Caco-2 (cell line): ENCODE results near the gene STAT3. TPM values are rescaled to one million over a fixed set of nuclear protein-coding genes. Genes with fewer than 3 reads are reported as not detected.
"Not testable (repeated sequence)": the region's sequence is repeated elsewhere in the genome, so short reads cannot be mapped to it uniquely, and the experiment has no call there.

ENCODE experiments used
- BruUV-seq: library from RNA; stranded (reverse); fragments of 400-500 nt; replicated peaks from 2 replicates; lab custom pipeline; 2021; lab: Mats Ljungman, UMichigan
- CTCF ChIA-PET: fragments of 300-600 bp; sonication (Branson Sonifier 250); formaldehyde crosslinking; loops from one replicate; lab custom pipeline; 2022; ENCODE audit warnings: antibody characterized with exemption; lab: Charles Lee
- POLR2A ChIA-PET: fragments of 300-600 bp; sonication (Branson Sonifier 250); formaldehyde crosslinking; loops from one replicate; lab custom pipeline; 2022; ENCODE audit warnings: antibody characterized with exemption; lab: Charles Lee
- DNase-seq, 2 experiments: peaks; one replicate each; pipeline versions ENCODE4 v3.0.0 to v3.0.0-alpha.2; 2020 to 2022
- H3K27me3 ChIP-seq: replicated peaks from 2 replicates; pipeline ENCODE4 v1.6.0; 2011; ENCODE audit warnings: low read length; ENCODE audit not compliant: control insufficient read depth, insufficient read depth
- H3K36me3 ChIP-seq: 2 replicates; pipeline ENCODE4 v1.5.1; 2011; ENCODE audit warnings: low read length; ENCODE audit not compliant: control insufficient read depth, insufficient read depth
- H3K4me1 ChIP-seq: fragments of 250-450 bp; sonication (Bioruptor Pico); 2 replicates; pipeline ENCODE4 v1.5.1; 2020; ENCODE audit warnings: mild to moderate bottlenecking
- H3K4me3 ChIP-seq: 2 replicates; pipeline ENCODE4 v1.5.1; 2011; ENCODE audit warnings: low read depth, mild to moderate bottlenecking, control low read depth, low read length
- H3K9me3 ChIP-seq: fragments of 250-450 bp; sonication (Bioruptor Pico); 2 replicates; pipeline ENCODE4 v1.5.1; 2020; ENCODE audit warnings: mild to moderate bottlenecking, moderate library complexity
- H3K27ac Mint-ChIP-seq: one replicate; pipeline ENCODE4 v1.8.0; 2022; ENCODE audit warnings: mixed read lengths; ENCODE audit not compliant: unreplicated experiment
- H3K27me3 Mint-ChIP-seq: one replicate; pipeline ENCODE4 v1.8.0; 2022; ENCODE audit warnings: mixed read lengths; ENCODE audit not compliant: insufficient read depth, unreplicated experiment
- H3K36me3 Mint-ChIP-seq: one replicate; pipeline ENCODE4 v1.8.0; 2022; ENCODE audit warnings: mild to moderate bottlenecking, mixed read lengths; ENCODE audit not compliant: insufficient read depth, unreplicated experiment
- H3K4me1 Mint-ChIP-seq: one replicate; pipeline ENCODE4 v1.8.0; 2022; ENCODE audit warnings: low read depth, mixed read lengths; ENCODE audit not compliant: unreplicated experiment
- H3K4me3 Mint-ChIP-seq: one replicate; pipeline ENCODE4 v1.8.0; 2022; ENCODE audit warnings: mild to moderate bottlenecking, moderate library complexity, mixed read lengths; ENCODE audit not compliant: unreplicated experiment
- H3K9me3 Mint-ChIP-seq: one replicate; pipeline ENCODE4 v1.8.0; 2022; ENCODE audit warnings: mixed read lengths; ENCODE audit not compliant: unreplicated experiment
- intact Hi-C: fragments of 100-400 bp; cut with micrococcal nuclease; formaldehyde crosslinking; loops from one replicate; pipeline ENCODE4 v1.10.0; 2022; ENCODE audit not compliant: unreplicated experiment
- total RNA-seq: library from RNA; stranded (reverse); gene quantifications from 2 replicates; pipeline ENCODE4 v1.2.3, GENCODE V29; 2022
- TF ChIP-seq, protein P1 (sequence below), 2 experiments: fragments of 200-600 bp in 1 of 2; IDR thresholded peaks; 1 replicate in 1 of 2; 2 replicates in 1 of 2; pipeline versions ENCODE4 v1.5.1 to v1.8.0; 2011 to 2022; ENCODE audit warnings: antibody characterized with exemption in 1 of 2, control low read depth in 1 of 2, inconsistent platforms in 1 of 2, low read depth in 1 of 2, low read length in 1 of 2, mild to moderate bottlenecking in 1 of 2, moderate library complexity in 1 of 2; ENCODE audit not compliant: insufficient read depth in 1 of 2, severe bottlenecking in 1 of 2, unreplicated experiment in 1 of 2

Gene STAT3
- total RNA-seq, 1 experiment from 2014 or later: 73.7 TPM

DNA sequence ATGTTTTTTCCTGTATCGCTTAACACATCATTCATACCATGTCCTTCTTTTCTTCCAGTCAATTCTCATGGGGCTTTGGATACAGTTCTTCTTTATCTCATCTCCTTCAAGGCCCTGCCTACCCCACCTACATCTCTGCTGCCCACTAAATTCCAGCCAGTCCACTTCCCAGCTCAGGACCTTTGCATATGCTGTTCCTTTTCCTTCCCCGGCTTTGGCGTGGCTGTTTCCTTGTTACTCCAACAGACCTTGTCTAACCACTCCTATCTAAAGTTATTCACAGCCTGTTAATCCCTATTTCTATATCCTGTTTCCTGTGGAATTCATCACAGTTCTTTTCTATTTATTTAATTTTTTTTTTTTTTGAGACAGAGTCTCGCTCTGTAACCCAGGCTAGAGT, 6.6 kb upstream of the STAT3 start:
- no peaks in the 10 kb centered on the region for H3K27me3 ChIP-seq
- Mint-ChIP-seq H3K36me3 (no peaks in the 10 kb centered on the region), H3K27me3 (no peaks in the 10 kb centered on the region), H3K9me3 (no peaks in the 10 kb centered on the region), H3K27ac (no peak overlapping the region), H3K4me1 (peaks cover 6% of the 10 kb centered on the region), H3K4me3 (no peak overlapping the region)
- intact Hi-C loops: no loop called here
- TF ChIP-seq, protein P1, sequence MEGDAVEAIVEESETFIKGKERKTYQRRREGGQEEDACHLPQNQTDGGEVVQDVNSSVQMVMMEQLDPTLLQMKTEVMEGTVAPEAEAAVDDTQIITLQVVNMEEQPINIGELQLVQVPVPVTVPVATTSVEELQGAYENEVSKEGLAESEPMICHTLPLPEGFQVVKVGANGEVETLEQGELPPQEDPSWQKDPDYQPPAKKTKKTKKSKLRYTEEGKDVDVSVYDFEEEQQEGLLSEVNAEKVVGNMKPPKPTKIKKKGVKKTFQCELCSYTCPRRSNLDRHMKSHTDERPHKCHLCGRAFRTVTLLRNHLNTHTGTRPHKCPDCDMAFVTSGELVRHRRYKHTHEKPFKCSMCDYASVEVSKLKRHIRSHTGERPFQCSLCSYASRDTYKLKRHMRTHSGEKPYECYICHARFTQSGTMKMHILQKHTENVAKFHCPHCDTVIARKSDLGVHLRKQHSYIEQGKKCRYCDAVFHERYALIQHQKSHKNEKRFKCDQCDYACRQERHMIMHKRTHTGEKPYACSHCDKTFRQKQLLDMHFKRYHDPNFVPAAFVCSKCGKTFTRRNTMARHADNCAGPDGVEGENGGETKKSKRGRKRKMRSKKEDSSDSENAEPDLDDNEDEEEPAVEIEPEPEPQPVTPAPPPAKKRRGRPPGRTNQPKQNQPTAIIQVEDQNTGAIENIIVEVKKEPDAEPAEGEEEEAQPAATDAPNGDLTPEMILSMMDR (IDR thresholded peaks at IDR 0.05; ENCODE audit: insufficient read depth in 1 of 2, low read depth in 1 of 2, low read length in 1 of 2, severe bottlenecking in 1 of 2, unreplicated experiment in 1 of 2): no peak
- H3K4me1 ChIP-seq: peaks cover 10% of the 10 kb centered on the region
- H3K36me3 ChIP-seq: no peaks in the 10 kb centered on the region
- H3K4me3 ChIP-seq: no peak overlapping the region
- no peak for DNase-seq
- no TSS peak for BruUV-seq
- H3K9me3 ChIP-seq: no peaks in the 10 kb centered on the region
- ChIA-PET POLR2A (no interaction called here), CTCF (interaction anchor here (0.7 kb wide), 1 partner anchor 66 kb away, joined by 3 read pairs; no protein-coding TSS in a partner anchor)

DNA sequence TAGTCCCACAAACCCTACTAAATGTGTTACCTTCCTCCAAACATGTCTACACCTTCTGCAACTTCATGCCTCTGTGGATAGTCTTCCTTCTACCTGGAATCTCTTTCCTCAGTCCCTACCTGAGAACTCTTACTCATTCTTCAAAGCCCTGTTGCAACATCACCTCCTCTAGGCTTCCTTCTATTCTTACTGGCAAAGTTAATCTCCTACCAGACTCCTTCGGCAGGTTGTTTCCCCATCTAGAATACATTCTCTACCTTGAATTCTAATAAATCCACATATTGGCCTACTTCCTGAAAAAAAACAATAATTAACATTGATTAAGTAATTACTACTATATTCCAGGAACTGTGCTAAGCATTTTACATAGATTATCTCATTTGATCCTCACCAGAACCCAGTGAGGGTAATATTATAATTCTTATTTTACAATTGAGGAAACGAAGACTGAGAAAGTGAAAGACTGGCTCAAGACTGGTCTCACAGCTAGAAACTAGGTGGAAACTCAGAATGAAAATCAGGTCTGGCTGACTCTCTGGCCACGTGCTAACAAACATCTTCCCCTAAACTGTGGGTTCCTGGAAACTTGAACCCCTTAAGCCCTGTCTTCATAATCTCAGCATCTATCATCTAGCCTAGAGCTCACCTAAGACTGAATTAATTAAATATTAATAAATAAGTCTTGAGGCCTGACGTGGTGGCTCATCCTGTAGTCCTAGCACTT, 4.6 kb upstream of the STAT3 start:
- H3K36me3 Mint-ChIP-seq: peaks cover 12% of the 10 kb centered on the region
- Histone ChIP-seq H3K4me3 (no peak overlapping the region), H3K4me1 (peaks cover 9% of the 10 kb centered on the region), H3K27me3 (no peaks in the 10 kb centered on the region), H3K36me3 (no peaks in the 10 kb centered on the region), H3K9me3 (no peaks in the 10 kb centered on the region)
- no peak overlapping the region for H3K4me3 Mint-ChIP-seq
- ChIA-PET CTCF (no interaction called here), POLR2A (interaction anchor here (1.0 kb wide), 1 partner anchor 30 kb away, joined by 4 read pairs; the partner anchor contains the start of gene CAVIN1)
- no peak overlapping the region for H3K27ac Mint-ChIP-seq
- DNase-seq: no peak
- H3K4me1 Mint-ChIP-seq: peaks cover 11% of the 10 kb centered on the region
- intact Hi-C loops: no loop called here
- H3K9me3 Mint-ChIP-seq: no peaks in the 10 kb centered on the region
- TF ChIP-seq, protein P1 (IDR thresholded peaks at IDR 0.05; ENCODE audit: insufficient read depth in 1 of 2, low read depth in 1 of 2, low read length in 1 of 2, severe bottlenecking in 1 of 2, unreplicated experiment in 1 of 2): no peak
- no peaks in the 10 kb centered on the region for H3K27me3 Mint-ChIP-seq
- BruUV-seq: no TSS peak

DNA sequence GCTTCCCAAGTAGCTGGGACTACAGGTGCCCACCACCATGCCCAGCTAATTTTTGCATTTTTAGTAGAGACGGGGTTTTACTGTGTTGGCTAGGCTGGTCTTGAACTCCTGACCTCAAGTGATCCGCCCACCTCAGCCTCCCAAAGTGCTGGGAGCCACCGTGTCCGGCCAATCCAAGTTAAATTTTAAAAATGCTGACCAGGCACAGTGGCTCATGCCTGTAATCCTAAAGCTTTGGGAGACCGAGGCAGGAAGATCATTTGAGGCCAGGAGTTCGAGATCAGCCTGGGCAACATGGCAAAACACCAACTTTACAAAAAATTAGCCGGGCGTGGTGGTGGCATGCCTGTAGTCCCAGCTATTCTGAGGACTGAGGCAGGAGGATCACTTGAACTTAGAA, 3.2 kb upstream of the STAT3 start:
- H3K9me3 Mint-ChIP-seq, BruUV-seq, H3K4me3 Mint-ChIP-seq, H3K27me3 Mint-ChIP-seq, intact Hi-C loops, H3K27me3 ChIP-seq, H3K27ac Mint-ChIP-seq, H3K9me3 ChIP-seq, H3K36me3 ChIP-seq, H3K4me3 ChIP-seq: not testable (repeated sequence)
- Mint-ChIP-seq H3K36me3 (peaks cover 14% of the 10 kb centered on the region), H3K4me1 (peaks cover 20% of the 10 kb centered on the region)
- peaks cover 15% of the 10 kb centered on the region for H3K4me1 ChIP-seq
- CTCF ChIA-PET: interaction anchor here (0.6 to 0.7 kb wide), 2 partner anchors 35 to 55 kb away, joined by 3 to 8 read pairs; no protein-coding TSS in a partner anchor
- POLR2A ChIA-PET: interaction anchor here (1.0 kb wide), 1 partner anchor 32 kb away, joined by 4 read pairs; the partner anchor contains the start of gene CAVIN1
- peak in 1 of 2 experiments; percentile 12 for DNase-seq
